ENCODE measurements around the gene CTIF.

DNA sequence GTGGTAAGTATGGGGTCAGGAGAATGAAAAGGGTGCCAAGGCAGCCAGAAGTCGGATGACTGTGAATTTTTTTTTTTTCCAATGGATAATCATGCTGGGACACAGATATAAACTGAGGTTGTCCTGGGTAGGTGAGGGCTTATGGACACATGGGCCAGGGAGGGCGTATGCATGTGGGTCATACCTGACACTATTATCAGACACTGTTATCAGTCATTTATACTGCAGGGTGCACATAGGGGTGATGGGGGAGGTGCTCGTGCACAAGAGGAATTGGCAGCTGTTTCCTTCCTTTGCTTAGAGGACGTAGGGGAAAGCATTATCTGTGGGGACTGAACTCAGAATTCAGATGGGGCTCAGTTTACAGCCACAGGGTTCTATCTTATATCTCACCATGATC, 10.1 kb downstream of the CTIF start:
- TF ChIP-seq RAD21 (IDR thresholded peaks at IDR 0.05; ENCODE audit: low read depth) (no peak), FOXM1 (IDR thresholded peaks at IDR 0.05; ENCODE audit: borderline replicate concordance, low read depth) (no peak), EP300 (IDR thresholded peaks at IDR 0.05; ENCODE audit: borderline replicate concordance) (no peak), CREB1 (IDR thresholded peaks at IDR 0.05; ENCODE audit: low read depth) (no peak), YY1 (IDR thresholded peaks at IDR 0.05; ENCODE audit: low read depth) (no peak)
